ENCODE data around the gene STX16.
A peak's percentile ranks its signal among the peaks of the same experiment; 100 is the strongest.

STX16 gene

GRCh38 chr20:58655328-58656107 lies 4.4 kb downstream of the STX16 start:
- no peak for DNase-seq

- no peak for DNase-seq
These were observed 5.7 kb downstream of the STX16 start for GRCh38 chr20:58656831-58657230.

- DNase-seq, result no peak
These were observed 6.2 kb downstream of the STX16 start for GRCh38 chr20:58657262-58657661.

- DNase-seq, result no peak
These were observed 6.9 kb downstream of the STX16 start for GRCh38 chr20:58657986-58658385.

GRCh38 chr20:58658760-58659159 lies 7.7 kb downstream of the STX16 start:
- DNase-seq, result no peak

GRCh38 chr20:58659841-58660240 lies 8.8 kb downstream of the STX16 start:
- DNase-seq, result no peak

- DNase-seq, result peak; percentile 50
These were observed 9.9 kb downstream of the STX16 start for GRCh38 chr20:58660855-58661597.

- no peak for DNase-seq
These were observed 10.8 kb downstream of the STX16 start for GRCh38 chr20:58661598-58662473.

GRCh38 chr20:58664331-58664730 lies 13.2 kb downstream of the STX16 start:
- no peak for DNase-seq

GRCh38 chr20:58664883-58665282 lies 13.8 kb downstream of the STX16 start:
- DNase-seq, result no peak

GRCh38 chr20:58665606-58666005 lies 14.5 kb downstream of the STX16 start:
- no peak for DNase-seq

- DNase-seq, result no peak
These were observed 15.6 kb downstream of the STX16 start for GRCh38 chr20:58666702-58667101.

GRCh38 chr20:58667975-58668374 lies 16.9 kb downstream of the STX16 start:
- DNase-seq, result no peak

- DNase-seq, result no peak
These were observed 17.8 kb downstream of the STX16 start for GRCh38 chr20:58668901-58669286.

- DNase-seq, result no peak
These were observed 18.4 kb downstream of the STX16 start for GRCh38 chr20:58669287-58670006.

- DNase-seq, result no peak
These were observed 19.0 kb downstream of the STX16 start for GRCh38 chr20:58670102-58670501.

- DNase-seq, result no peak
These were observed 19.6 kb downstream of the STX16 start for GRCh38 chr20:58670659-58671058.

GRCh38 chr20:58673119-58673518 lies 22.0 kb downstream of the STX16 start:
- no peak for DNase-seq

- DNase-seq, result no peak
These were observed 24.1 kb downstream of the STX16 start for GRCh38 chr20:58675146-58675584.

- no peak for DNase-seq
These were observed 24.6 kb downstream of the STX16 start for GRCh38 chr20:58675641-58676040.

- no peak for DNase-seq
These were observed 25.1 kb downstream of the STX16 start for GRCh38 chr20:58676161-58676560.

GRCh38 chr20:58677079-58677604 lies 26.1 kb downstream of the STX16 start:
- no peak for DNase-seq

Measured in activated naive CD4-positive, alpha-beta T cell treated with Interleukin-2 at 50 U/mL for 16 hours (primary cell).